Stimulated activated memory B cell treated with anti-CD40 and anti-IgM and Interleukin-4, amounts not matched to agents 10 μg/mL and 1 μg/mL and 100 μg/mL, for 72 hours (primary cell): ENCODE results near the gene ERAL1.

ENCODE experiments used
- ATAC-seq: fragments of 150-1000 bp; cut with Tn5 transposase; 2 replicates; pipeline ENCODE4 v1.10.0; 2021
- H3K27ac Mint-ChIP-seq: one replicate; pipeline ENCODE4 v1.8.0; 2022; ENCODE audit warnings: mild to moderate bottlenecking, mixed read lengths
- H3K27me3 Mint-ChIP-seq: one replicate; pipeline ENCODE4 v1.8.0; 2022; ENCODE audit warnings: mixed read lengths
- H3K36me3 Mint-ChIP-seq: one replicate; pipeline ENCODE4 v1.8.0; 2022; ENCODE audit warnings: mixed read lengths
- H3K4me1 Mint-ChIP-seq: one replicate; pipeline ENCODE4 v1.8.0; 2022; ENCODE audit warnings: mixed read lengths
- H3K4me3 Mint-ChIP-seq: one replicate; pipeline ENCODE4 v1.8.0; 2022; ENCODE audit warnings: mild to moderate bottlenecking, moderate library complexity, mixed read lengths
- H3K9me3 Mint-ChIP-seq: one replicate; pipeline ENCODE4 v1.8.0; 2022; ENCODE audit warnings: mixed read lengths

ERAL1 gene

DNA sequence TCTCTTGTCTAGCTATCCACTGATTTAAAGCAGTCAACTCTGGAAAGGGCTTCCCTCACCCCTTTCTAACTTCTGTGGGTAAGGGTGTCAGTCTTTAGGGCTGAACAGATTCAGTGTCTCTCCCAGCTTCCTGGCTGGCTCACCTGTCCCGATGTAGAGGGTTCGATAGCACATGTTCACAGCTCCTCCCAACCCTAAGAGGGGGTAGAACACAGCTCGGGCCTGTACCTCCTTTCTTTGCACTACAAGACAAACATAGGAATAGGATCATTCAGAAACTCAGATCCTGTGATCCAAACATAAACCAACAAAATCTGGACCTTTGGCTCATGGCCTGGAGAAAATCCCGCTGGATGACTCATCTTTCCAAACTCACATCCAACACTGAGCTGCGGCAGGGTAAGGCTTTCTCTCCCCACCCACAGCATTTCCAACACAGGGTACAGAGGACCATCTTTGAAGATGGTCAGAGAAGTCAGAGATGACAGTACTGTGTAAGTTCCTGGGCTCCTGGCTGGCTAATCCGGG lies 53.9 kb downstream of the ERAL1 start:
- peaks cover 60% of the 10 kb centered on the region for H3K36me3 Mint-ChIP-seq
- no peak overlapping the region for H3K4me3 Mint-ChIP-seq
- no peak for ATAC-seq
- no peak overlapping the region for H3K27ac Mint-ChIP-seq
- H3K4me1 Mint-ChIP-seq = peaks cover 18% of the 10 kb centered on the region
- H3K9me3 Mint-ChIP-seq = no peaks in the 10 kb centered on the region
- no peaks in the 10 kb centered on the region for H3K27me3 Mint-ChIP-seq

DNA sequence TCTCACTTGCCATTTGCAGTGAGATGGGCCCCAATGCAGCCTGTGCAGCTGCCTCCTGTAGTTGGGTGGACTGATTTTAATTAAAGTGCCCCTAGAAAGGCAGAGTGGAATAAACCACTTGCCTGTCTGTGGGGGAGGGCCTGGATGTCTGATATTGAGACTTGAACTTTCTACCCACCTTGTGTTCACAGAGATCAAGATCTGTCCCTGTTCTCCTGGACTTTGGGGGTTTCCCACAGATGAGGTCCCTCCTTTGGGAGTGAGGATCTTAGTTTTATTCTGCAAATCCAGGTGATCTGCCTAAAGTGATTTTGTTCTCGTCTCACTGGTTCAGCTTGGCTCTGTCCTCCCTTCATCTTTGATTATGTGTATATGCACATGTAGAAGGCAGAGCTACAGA lies 55.7 kb downstream of the ERAL1 start:
- H3K27me3 Mint-ChIP-seq = no peaks in the 10 kb centered on the region
- peaks cover 74% of the 10 kb centered on the region for H3K36me3 Mint-ChIP-seq
- H3K4me1 Mint-ChIP-seq = no peaks in the 10 kb centered on the region
- no peak overlapping the region for H3K4me3 Mint-ChIP-seq
- no peak for ATAC-seq
- no peaks in the 10 kb centered on the region for H3K9me3 Mint-ChIP-seq
- H3K27ac Mint-ChIP-seq = no peak overlapping the region
